HEK293 (cell line): ENCODE results near the gene FYCO1.
A peak's percentile ranks its signal among the peaks of the same experiment; 100 is the strongest.

Experiments used
- CTCF ChIP-seq: fragments of 450-650 bp; formaldehyde crosslinking; IDR thresholded peaks from 2 replicates; pipeline ENCODE4 v1.5.1; 2016; ENCODE audit warnings: missing biosample characterization, missing genetic modification characterization
- REST ChIP-seq: fragments of 450-650 bp; formaldehyde crosslinking; IDR thresholded peaks from 2 replicates; pipeline ENCODE4 v1.5.1; 2016; ENCODE audit warnings: missing biosample characterization, missing genetic modification characterization
- YY1 ChIP-seq: fragments of 450-650 bp; formaldehyde crosslinking; IDR thresholded peaks from 2 replicates; pipeline ENCODE4 v1.5.1; 2018; ENCODE audit warnings: missing biosample characterization, missing genetic modification characterization
- ZBTB21 ChIP-seq: fragments of 450-650 bp; formaldehyde crosslinking; IDR thresholded peaks from 2 replicates; pipeline ENCODE4 v1.5.1; 2017; ENCODE audit warnings: missing biosample characterization, missing genetic modification characterization
- ZBTB7A ChIP-seq: fragments of 450-650 bp; formaldehyde crosslinking; IDR thresholded peaks from 2 replicates; pipeline ENCODE4 v1.5.1; 2016; ENCODE audit warnings: low read depth, missing biosample characterization, missing genetic modification characterization
- ZEB2 ChIP-seq: fragments of 450-650 bp; formaldehyde crosslinking; IDR thresholded peaks from 2 replicates; pipeline ENCODE4 v1.5.1; 2016; ENCODE audit warnings: missing biosample characterization, missing genetic modification characterization
- ZNF146 ChIP-seq: fragments of 450-650 bp; formaldehyde crosslinking; IDR thresholded peaks from 2 replicates; pipeline ENCODE4 v1.5.1; 2016; ENCODE audit warnings: missing biosample characterization, missing genetic modification characterization
- ZNF777 ChIP-seq: fragments of 450-650 bp; formaldehyde crosslinking; IDR thresholded peaks from 2 replicates; pipeline ENCODE4 v1.5.1; 2017; ENCODE audit warnings: missing biosample characterization, missing genetic modification characterization, borderline replicate concordance
- ZNF830 ChIP-seq: fragments of 450-650 bp; IDR thresholded peaks from 2 replicates; pipeline ENCODE4 v1.5.0; 2018; ENCODE audit warnings: missing biosample characterization, missing genetic modification characterization, low read depth, mild to moderate bottlenecking, moderate library complexity
- ZNF843 ChIP-seq: fragments of 450-650 bp; formaldehyde crosslinking; IDR thresholded peaks from 2 replicates; pipeline ENCODE4 v1.5.1; 2016; ENCODE audit warnings: missing biosample characterization, missing genetic modification characterization
- ZSCAN5A ChIP-seq: fragments of 450-650 bp; formaldehyde crosslinking; IDR thresholded peaks from 2 replicates; pipeline ENCODE4 v1.5.1; 2016; ENCODE audit warnings: missing biosample characterization, missing genetic modification characterization

- TF ChIP-seq ZEB2 (tag by site-specific recombination): no peak
- TF ChIP-seq ZNF777 (tag by site-specific recombination): no peak
- TF ChIP-seq CTCF (tag by site-specific recombination): 0 out of 2 replicates have a peak, but pooled peaks have one; percentile 20
- no peak for TF ChIP-seq ZNF830
- TF ChIP-seq ZNF146 (tag by site-specific recombination): no peak
- no peak for TF ChIP-seq ZSCAN5A (tag by site-specific recombination)
- no peak for TF ChIP-seq ZNF843 (tag by site-specific recombination)
- TF ChIP-seq ZBTB7A (tag by site-specific recombination): no peak
- no peak for TF ChIP-seq ZBTB21
- no peak for TF ChIP-seq YY1 (tag by site-specific recombination)
- no peak for TF ChIP-seq REST (tag by site-specific recombination)
Observed at GRCh38 chr3:45938864-45939263, 56.8 kb downstream of the FYCO1 start.
